HL-60 (cell line): ENCODE results near the gene GABRD.

Source experiments
- DNase-seq, 2 experiments: peaks; one replicate each; pipeline ENCODE4 v3.0.0-alpha.2; 2010 to 2020; ENCODE audit warnings: low read depth in 1 of 2, low spot score in 1 of 2
- H3K27ac ChIP-seq: fragments of 250-450 bp; sonication (Bioruptor Pico); replicated peaks from 2 replicates; pipeline ENCODE4 v1.5.1; 2020; ENCODE audit warnings: mild to moderate bottlenecking, moderate library complexity
- H3K27me3 ChIP-seq: fragments of 250-450 bp; sonication (Bioruptor Pico); 2 replicates; pipeline ENCODE4 v1.5.1; 2021; ENCODE audit warnings: mild to moderate bottlenecking, moderate library complexity; ENCODE audit not compliant: insufficient read depth, poor library complexity, severe bottlenecking
- H3K4me3 ChIP-seq: replicated peaks from 2 replicates; pipeline ENCODE4 v1.5.1; 2011; ENCODE audit warnings: mild to moderate bottlenecking, control low read depth, low read length; ENCODE audit not compliant: insufficient read depth
- CTCF ChIP-seq: IDR thresholded peaks from one replicate; pipeline ENCODE4 v1.5.1; 2011; ENCODE audit warnings: low read length, control low read depth, inconsistent platforms; ENCODE audit not compliant: insufficient read depth
- GABPA ChIP-seq: IDR thresholded peaks from 2 replicates; pipeline ENCODE4 v1.6.1; 2012; ENCODE audit warnings: low read depth
- POLR2AphosphoS5 ChIP-seq: IDR thresholded peaks from 2 replicates; pipeline ENCODE4 v1.6.1; 2012; ENCODE audit warnings: low read depth
- REST ChIP-seq: IDR thresholded peaks from 2 replicates; pipeline ENCODE4 v1.6.1; 2012; ENCODE audit warnings: low read depth; ENCODE audit not compliant: insufficient replicate concordance
- SPI1 ChIP-seq: IDR thresholded peaks from 2 replicates; pipeline ENCODE4 v1.6.1; 2012; ENCODE audit warnings: low read depth, mild to moderate bottlenecking, borderline replicate concordance

GABRD gene

GRCh38 chr1:1987142-1987510 lies 32.0 kb upstream of the GABRD start:
- no peak overlapping the region for H3K27ac ChIP-seq
- no peaks in the 10 kb centered on the region for H3K27me3 ChIP-seq
- no peak for DNase-seq
- TF ChIP-seq POLR2AphosphoS5 (no peak), SPI1 (no peak), GABPA (no peak)
- H3K4me3 ChIP-seq: no peak overlapping the region

- H3K27me3 ChIP-seq: no peaks in the 10 kb centered on the region
- no peak overlapping the region for H3K4me3 ChIP-seq
- DNase-seq: no peak
- no peak overlapping the region for H3K27ac ChIP-seq
- no peak for TF ChIP-seq SPI1
- no peak for TF ChIP-seq POLR2AphosphoS5
- TF ChIP-seq REST: no peak
- TF ChIP-seq GABPA: no peak
- TF ChIP-seq CTCF: no peak
Observed at GRCh38 chr1:1988061-1988945, 30.8 kb upstream of the GABRD start.

GRCh38 chr1:1989102-1989542 lies 30.0 kb upstream of the GABRD start:
- Histone ChIP-seq H3K27me3 (no peaks in the 10 kb centered on the region), H3K27ac (no peak overlapping the region), H3K4me3 (no peak overlapping the region)
- no peak for TF ChIP-seq POLR2AphosphoS5
- no peak for TF ChIP-seq REST
- TF ChIP-seq SPI1: no peak
- TF ChIP-seq CTCF: no peak
- no peak for TF ChIP-seq GABPA
- DNase-seq: no peak

GRCh38 chr1:1989789-1990188 lies 29.4 kb upstream of the GABRD start:
- TF ChIP-seq SPI1: no peak
- Histone ChIP-seq H3K4me3 (no peak overlapping the region), H3K27me3 (no peaks in the 10 kb centered on the region), H3K27ac (no peak overlapping the region)
- no peak for DNase-seq

- Histone ChIP-seq H3K27ac (no peak overlapping the region), H3K4me3 (no peak overlapping the region), H3K27me3 (no peaks in the 10 kb centered on the region)
- no peak for DNase-seq
- TF ChIP-seq GABPA: no peak
- no peak for TF ChIP-seq REST
- no peak for TF ChIP-seq POLR2AphosphoS5
- no peak for TF ChIP-seq SPI1
- TF ChIP-seq CTCF: no peak
Observed at GRCh38 chr1:1990222-1990621, 28.9 kb upstream of the GABRD start.
